Lower leg skin (tissue), 3 donors: Measurements from ENCODE around the gene TTC21B.

Experiments used
- POLR2A ChIP-seq, 2 donors: fragments of 450-650 bp; IDR thresholded peaks; one replicate each; pipeline ENCODE4 v1.6.1; 2016 to 2017; ENCODE audit warnings: antibody characterized with exemption in 2 of 2, mild to moderate bottlenecking in 1 of 2, moderate library complexity in 1 of 2
- TF ChIP-seq, protein P1 (sequence below), 3 donors: fragments of 450-650 bp; IDR thresholded peaks; one replicate each; pipeline ENCODE4 v1.5.1; 2016; ENCODE audit warnings: antibody characterized with exemption in 3 of 3, mild to moderate bottlenecking in 3 of 3, moderate library complexity in 2 of 3

DNA sequence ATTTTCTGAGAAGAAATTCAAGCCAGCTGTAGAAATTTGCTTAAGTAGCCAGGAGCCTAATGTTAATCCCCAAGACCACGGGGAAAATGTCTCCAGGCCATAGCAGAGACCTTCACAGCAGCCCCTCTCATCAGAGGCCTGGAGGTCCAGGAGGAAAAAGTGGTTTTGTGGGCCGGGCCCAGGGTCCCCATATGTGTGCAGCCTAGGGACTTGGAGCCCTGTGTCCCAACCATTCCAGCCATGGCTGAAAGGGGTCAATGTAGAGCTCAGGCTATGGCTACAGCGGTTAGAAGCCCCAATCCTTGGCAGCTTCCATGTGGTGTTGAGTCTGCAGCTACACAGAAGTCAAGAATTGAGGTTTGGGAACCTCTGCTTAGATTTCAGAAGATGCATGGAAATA is 14.2 kb upstream of the TTC21B start:
- TF ChIP-seq, protein P1, sequence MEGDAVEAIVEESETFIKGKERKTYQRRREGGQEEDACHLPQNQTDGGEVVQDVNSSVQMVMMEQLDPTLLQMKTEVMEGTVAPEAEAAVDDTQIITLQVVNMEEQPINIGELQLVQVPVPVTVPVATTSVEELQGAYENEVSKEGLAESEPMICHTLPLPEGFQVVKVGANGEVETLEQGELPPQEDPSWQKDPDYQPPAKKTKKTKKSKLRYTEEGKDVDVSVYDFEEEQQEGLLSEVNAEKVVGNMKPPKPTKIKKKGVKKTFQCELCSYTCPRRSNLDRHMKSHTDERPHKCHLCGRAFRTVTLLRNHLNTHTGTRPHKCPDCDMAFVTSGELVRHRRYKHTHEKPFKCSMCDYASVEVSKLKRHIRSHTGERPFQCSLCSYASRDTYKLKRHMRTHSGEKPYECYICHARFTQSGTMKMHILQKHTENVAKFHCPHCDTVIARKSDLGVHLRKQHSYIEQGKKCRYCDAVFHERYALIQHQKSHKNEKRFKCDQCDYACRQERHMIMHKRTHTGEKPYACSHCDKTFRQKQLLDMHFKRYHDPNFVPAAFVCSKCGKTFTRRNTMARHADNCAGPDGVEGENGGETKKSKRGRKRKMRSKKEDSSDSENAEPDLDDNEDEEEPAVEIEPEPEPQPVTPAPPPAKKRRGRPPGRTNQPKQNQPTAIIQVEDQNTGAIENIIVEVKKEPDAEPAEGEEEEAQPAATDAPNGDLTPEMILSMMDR (IDR thresholded peaks at IDR 0.05), result no peak
- TF ChIP-seq POLR2A (IDR thresholded peaks at IDR 0.05), result no peak
